Omental fat pad (tissue), 4 donors: ENCODE data around the gene TNS1. TPM values are rescaled to one million over a fixed set of nuclear protein-coding genes. Genes with fewer than 3 reads are reported as not detected.

Experiments
- ATAC-seq: fragments of 150-250 bp; one replicate; pipeline ENCODE4 v1.9.1; 2016; ENCODE audit warnings: mild to moderate bottlenecking, moderate library complexity; ENCODE audit not compliant: low FRiP score
- DNase-seq: peaks from one replicate; pipeline ENCODE4 v3.0.0-alpha.2; 2019; ENCODE audit warnings: low spot score
- total RNA-seq, 4 donors: library from RNA; depleted of rRNA; stranded (reverse); fragments of >200 nt; gene quantifications; one replicate each; pipeline ENCODE4 v1.1.0, GENCODE V29; 2016
- TF ChIP-seq, protein P1 (sequence below), 3 donors: fragments of 450-650 bp; IDR thresholded peaks; one replicate each; pipeline ENCODE4 v1.5.1; 2016 to 2017; ENCODE audit warnings: antibody characterized with exemption in 3 of 3, mild to moderate bottlenecking in 3 of 3, moderate library complexity in 2 of 3

The TNS1 gene
- total RNA-seq, 4 donors from 2014 or later = 135 to 453 (median 361) TPM

DNA sequence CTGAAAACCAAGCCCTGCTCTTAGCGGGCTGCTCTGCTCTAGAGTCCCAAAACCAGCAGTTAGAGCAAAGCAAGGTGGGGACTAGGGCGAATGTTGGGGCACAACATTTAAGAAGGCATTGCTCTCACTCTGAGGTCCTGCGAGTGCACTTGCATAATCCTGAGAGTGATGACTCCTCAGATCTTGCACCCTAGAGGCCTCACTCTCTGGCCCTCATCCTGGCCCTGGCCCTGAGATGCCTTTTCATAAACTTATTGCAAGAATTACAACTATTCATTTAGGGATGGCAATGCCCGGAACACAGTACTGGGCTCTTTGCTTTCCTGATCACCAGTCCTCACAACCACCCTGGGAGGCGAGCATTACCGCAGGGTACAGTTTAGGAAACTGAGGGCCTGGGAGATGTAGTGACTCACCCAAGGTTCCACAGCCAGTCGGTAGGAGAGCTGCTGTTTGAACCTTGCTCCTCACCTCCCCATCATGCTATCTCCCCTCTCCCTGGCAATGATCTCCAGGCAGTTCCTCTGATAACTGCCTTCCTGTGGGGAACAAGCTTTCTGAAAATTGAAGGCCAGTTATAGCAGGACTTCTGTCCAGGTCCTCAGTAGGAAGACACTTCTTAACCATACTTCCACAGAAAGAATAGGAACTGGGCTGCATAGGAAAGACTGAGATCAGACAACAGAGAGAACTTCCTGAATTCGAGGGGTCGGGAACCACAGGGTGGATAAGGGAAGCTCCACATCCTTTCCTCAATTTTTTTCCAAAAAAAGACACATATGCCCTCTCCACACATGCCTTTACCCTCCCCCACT lies 91.3 kb downstream of the TNS1 start:
- TF ChIP-seq, protein P1, sequence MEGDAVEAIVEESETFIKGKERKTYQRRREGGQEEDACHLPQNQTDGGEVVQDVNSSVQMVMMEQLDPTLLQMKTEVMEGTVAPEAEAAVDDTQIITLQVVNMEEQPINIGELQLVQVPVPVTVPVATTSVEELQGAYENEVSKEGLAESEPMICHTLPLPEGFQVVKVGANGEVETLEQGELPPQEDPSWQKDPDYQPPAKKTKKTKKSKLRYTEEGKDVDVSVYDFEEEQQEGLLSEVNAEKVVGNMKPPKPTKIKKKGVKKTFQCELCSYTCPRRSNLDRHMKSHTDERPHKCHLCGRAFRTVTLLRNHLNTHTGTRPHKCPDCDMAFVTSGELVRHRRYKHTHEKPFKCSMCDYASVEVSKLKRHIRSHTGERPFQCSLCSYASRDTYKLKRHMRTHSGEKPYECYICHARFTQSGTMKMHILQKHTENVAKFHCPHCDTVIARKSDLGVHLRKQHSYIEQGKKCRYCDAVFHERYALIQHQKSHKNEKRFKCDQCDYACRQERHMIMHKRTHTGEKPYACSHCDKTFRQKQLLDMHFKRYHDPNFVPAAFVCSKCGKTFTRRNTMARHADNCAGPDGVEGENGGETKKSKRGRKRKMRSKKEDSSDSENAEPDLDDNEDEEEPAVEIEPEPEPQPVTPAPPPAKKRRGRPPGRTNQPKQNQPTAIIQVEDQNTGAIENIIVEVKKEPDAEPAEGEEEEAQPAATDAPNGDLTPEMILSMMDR (IDR thresholded peaks at IDR 0.05) = no peak
- ATAC-seq = no peak
- DNase-seq = no peak

GRCh38 chr2:217910875-217911212 lies 92.0 kb downstream of the TNS1 start:
- TF ChIP-seq, protein P1 (IDR thresholded peaks at IDR 0.05) = no peak
- no peak for DNase-seq

GRCh38 chr2:217909156-217909820 lies 93.5 kb downstream of the TNS1 start:
- no peak for ATAC-seq
- DNase-seq = no peak
- TF ChIP-seq, protein P1 (IDR thresholded peaks at IDR 0.05) = no peak

More at GRCh38 chr2:217910875-217911212, 92.0 kb downstream of the TNS1 start:
- no peak for ATAC-seq

DNA sequence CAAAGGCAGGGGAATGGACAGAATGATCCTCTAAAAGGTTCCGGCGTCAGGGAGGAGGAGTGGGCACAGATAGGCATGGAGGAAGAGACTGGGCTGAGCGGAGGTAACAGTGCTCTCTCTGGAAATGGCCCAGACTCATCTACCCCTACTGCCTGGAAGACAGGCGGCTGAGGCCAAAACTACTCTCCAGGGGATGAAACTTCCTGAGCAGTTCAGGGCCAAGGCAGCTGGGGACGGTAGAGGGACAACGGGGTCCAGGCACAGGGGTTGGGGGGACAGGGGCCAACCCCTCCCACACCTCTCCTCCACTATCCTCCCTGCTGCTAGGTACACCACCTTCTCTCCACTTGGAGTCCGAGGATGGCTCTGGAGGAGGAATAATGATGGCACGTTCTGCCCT lies 94.3 kb downstream of the TNS1 start:
- TF ChIP-seq, protein P1 (IDR thresholded peaks at IDR 0.05) = no peak
- ATAC-seq (no peak), DNase-seq (no peak)

GRCh38 chr2:217907266-217907665 lies 95.5 kb downstream of the TNS1 start:
- TF ChIP-seq, protein P1 (IDR thresholded peaks at IDR 0.05) = no peak
- ATAC-seq = no peak
- no peak for DNase-seq

DNA sequence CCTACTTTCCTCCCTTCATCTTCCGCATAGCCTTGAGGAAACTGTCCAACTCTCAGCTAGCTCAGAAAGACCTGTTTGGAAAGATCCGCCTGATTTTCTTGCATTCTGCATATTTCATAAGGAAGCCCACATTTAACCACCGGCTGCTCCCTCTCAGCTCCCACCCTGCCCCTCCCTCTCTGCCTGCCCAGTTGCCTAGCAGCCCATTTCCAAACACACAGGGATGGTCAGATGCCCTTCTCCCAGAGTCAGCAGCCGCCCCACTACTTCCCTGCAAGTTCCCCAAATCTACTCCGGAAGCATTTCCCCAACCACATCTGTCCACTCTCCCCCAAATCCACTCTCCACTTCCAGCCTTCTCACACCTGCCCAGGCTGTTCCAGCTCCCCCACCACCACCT lies 96.0 kb downstream of the TNS1 start:
- DNase-seq = no peak
- no peak for ATAC-seq
- TF ChIP-seq, protein P1 (IDR thresholded peaks at IDR 0.05) = no peak

- TF ChIP-seq, protein P1 (IDR thresholded peaks at IDR 0.05) = no peak
- ATAC-seq (no peak), DNase-seq (no peak)
These were observed 96.9 kb downstream of the TNS1 start for GRCh38 chr2:217905896-217906295.
